Measurements from ENCODE around the gene ZNF74. TPM values are rescaled to one million over a fixed set of nuclear protein-coding genes. Genes with fewer than 3 reads are reported as not detected.

ZNF74 gene
- total and polyA plus RNA-seq, 3 experiments from 2014 or later, result 12.3 to 15.3 (median 13.0) TPM

GRCh38 chr22:20434773-20435172 is 40.8 kb downstream of the ZNF74 start:
- peaks cover 32% of the 10 kb centered on the region for H3K4me1 ChIP-seq (ENCODE audit: insufficient read depth, low read length)
- ChIA-PET CTCF (interaction anchor here (0.7 to 1.4 kb wide), 4 partner anchors 16 to 22 kb away, joined by 3 read pairs; no protein-coding TSS in a partner anchor), POLR2A (interaction anchor here (0.7 to 2.3 kb wide), 2 partner anchors 20 to 29 kb away, joined by 3 to 5 read pairs; no protein-coding TSS in a partner anchor)
- no peaks in the 10 kb centered on the region for H3K9me3 ChIP-seq (ENCODE audit: low read length)
- Mint-ChIP-seq H3K4me3 (peak overlapping the region in 3 of 7 donors; percentile 8 to 32 (median 29)), H3K27me3 (peaks cover 35 to 44% of the 10 kb centered on the region in 2 donors), H3K9me3 (no peaks in the 10 kb centered on the region), H3K36me3 (peaks cover 0 to 3% (median 0%) of the 10 kb centered on the region in 3 donors), H3K4me1 (peaks cover 15 to 45% (median 19%) of the 10 kb centered on the region in 3 donors), H3K27ac (peak overlapping the region in 1 of 8 donors; percentile 36)
- H3K4me3 ChIP-seq (ENCODE audit: low read length), result no peak overlapping the region
- H3K27me3 ChIP-seq (ENCODE audit: insufficient read depth, low read length, poor library complexity, severe bottlenecking), result peaks cover 35% of the 10 kb centered on the region
- H3K27ac ChIP-seq (ENCODE audit: low read depth, low read length), result no peak overlapping the region
- DNase-seq, result peak in 1 of 5 donors; percentile 4
- H3K36me3 ChIP-seq (ENCODE audit: insufficient read depth, low read length), result no peaks in the 10 kb centered on the region

DNA sequence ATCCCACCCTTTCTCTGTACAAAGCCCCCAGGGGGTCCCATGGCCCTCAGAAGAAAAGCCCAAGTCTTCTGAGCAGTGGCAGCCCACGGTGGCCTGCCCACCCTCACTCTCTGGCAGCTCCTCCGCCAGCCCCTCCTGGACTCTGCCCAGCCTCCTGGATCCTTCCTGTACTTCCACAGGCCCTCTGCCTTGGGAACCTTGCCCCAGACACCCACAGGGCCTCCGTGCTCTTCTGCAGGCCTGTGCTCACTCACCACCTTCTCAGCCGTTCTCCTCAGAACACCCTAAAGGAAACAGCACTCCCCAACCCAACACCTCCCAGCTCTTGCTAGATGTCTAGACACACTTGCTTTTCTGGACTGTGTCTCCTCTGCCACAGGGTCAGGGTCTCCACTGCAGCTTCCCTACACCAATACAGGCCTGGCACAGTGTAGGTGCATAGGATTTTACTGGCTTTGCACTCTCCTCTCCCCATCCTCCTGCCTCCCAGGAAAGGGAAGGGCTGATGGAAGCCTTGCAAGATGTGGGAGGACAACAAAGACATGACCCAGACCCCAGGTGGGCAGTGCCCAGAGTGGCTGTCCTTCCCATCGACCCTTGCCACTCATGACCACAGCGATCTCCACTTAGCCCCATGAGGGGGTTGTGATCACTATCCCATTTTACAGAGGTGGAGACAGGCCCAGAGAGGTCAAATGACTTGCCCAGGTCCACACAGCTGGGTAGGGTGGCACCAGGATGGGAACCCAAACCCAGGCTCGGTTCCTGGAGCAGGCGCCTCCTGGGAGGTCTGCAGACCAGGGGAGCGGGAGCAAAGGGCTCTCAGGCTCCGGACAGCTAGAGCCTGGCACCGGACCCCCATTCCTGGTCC is 41.7 kb downstream of the ZNF74 start:
- Histone ChIP-seq H3K9me3 (ENCODE audit: low read length) (no peaks in the 10 kb centered on the region), H3K27ac (ENCODE audit: low read depth, low read length) (no peak overlapping the region), H3K4me3 (ENCODE audit: low read length) (no peak overlapping the region), H3K27me3 (ENCODE audit: insufficient read depth, low read length, poor library complexity, severe bottlenecking) (peaks cover 35% of the 10 kb centered on the region), H3K4me1 (ENCODE audit: insufficient read depth, low read length) (peaks cover 23% of the 10 kb centered on the region), H3K36me3 (ENCODE audit: insufficient read depth, low read length) (no peaks in the 10 kb centered on the region)
- Mint-ChIP-seq H3K36me3 (peaks cover 0 to 3% (median 2%) of the 10 kb centered on the region in 3 donors), H3K4me1 (peaks cover 11 to 36% (median 13%) of the 10 kb centered on the region in 3 donors), H3K27me3 (peaks cover 35 to 44% of the 10 kb centered on the region in 2 donors), H3K27ac (peak overlapping the region in 2 of 8 donors; percentile 16 to 36), H3K4me3 (peak overlapping the region; percentile 19 to 65 (median 52)), H3K9me3 (no peaks in the 10 kb centered on the region)
- DNase-seq, result peak in 1 of 5 donors; percentile 46
- CTCF ChIA-PET, result interaction anchor here (0.6 to 1.4 kb wide), 5 partner anchors 17 to 368 kb away, joined by 3 to 4 read pairs (median 3); no protein-coding TSS in a partner anchor
- POLR2A ChIA-PET, result no interaction called here

- Histone ChIP-seq H3K27me3 (ENCODE audit: insufficient read depth, low read length, poor library complexity, severe bottlenecking) (peaks cover 35% of the 10 kb centered on the region), H3K4me1 (ENCODE audit: insufficient read depth, low read length) (peaks cover 16% of the 10 kb centered on the region), H3K9me3 (ENCODE audit: low read length) (no peaks in the 10 kb centered on the region), H3K36me3 (ENCODE audit: insufficient read depth, low read length) (no peaks in the 10 kb centered on the region), H3K27ac (ENCODE audit: low read depth, low read length) (no peak overlapping the region), H3K4me3 (ENCODE audit: low read length) (no peak overlapping the region)
- peaks cover 11 to 32% (median 13%) of the 10 kb centered on the region in 3 donors for H3K4me1 Mint-ChIP-seq
- DNase-seq, result peak in 1 of 5 donors; percentile 37
- peaks cover 0 to 3% (median 3%) of the 10 kb centered on the region in 3 donors for H3K36me3 Mint-ChIP-seq
- H3K4me3 Mint-ChIP-seq, result peak overlapping the region; percentile 72 to 89 (median 83)
- ChIA-PET CTCF (interaction anchor here (1.1 to 1.3 kb wide), 2 partner anchors 20 to 27 kb away, joined by 3 to 4 read pairs; no protein-coding TSS in a partner anchor), POLR2A (no interaction called here)
- H3K9me3 Mint-ChIP-seq, result no peaks in the 10 kb centered on the region
- peaks cover 35 to 44% of the 10 kb centered on the region in 2 donors for H3K27me3 Mint-ChIP-seq
- peak overlapping the region in 1 of 8 donors; percentile 30 for H3K27ac Mint-ChIP-seq
Measured at GRCh38 chr22:20436307-20436767, 42.4 kb downstream of the ZNF74 start.

DNA sequence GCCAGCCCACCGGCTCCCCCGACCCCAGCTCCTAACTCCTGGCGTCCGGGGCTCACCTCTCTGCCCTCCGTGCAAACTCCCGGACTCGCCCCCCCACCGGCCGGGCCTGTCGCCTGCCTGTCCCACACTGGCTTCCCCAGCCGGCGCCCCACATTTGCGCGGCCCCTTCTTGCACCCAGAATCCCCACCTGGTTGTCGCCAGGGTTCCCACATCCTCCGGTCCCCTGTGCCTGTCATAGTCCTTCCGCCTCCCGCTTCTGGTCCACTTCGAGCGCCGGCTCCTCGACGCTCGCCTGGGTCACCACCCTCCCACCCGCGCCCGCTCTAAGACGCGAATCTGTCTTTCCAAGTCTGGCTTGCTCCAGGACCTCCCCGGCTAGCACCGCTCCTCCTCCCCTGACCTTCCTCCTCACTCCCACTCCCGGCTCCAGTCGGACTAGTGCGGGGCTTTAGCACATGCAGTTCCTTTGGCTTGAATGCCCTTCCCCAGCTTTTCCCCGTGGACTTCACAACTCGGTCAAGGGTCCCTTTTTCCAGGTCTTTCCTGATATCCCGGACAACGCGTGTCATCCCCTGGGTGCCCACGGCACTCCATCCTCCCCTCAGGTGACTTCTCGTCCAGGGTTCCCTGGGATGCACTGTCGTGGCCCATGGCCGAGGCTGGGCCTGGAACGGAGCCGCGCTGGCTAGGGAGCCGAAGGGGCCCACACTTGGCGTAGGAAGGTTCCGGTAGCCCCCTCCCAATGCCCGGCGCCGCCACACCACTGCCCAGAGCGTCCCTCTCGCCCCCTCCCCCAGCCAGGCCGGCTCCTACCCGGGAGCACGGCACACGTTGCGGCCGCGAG is 43.0 kb downstream of the ZNF74 start:
- ChIA-PET CTCF (interaction anchor here (1.1 to 1.3 kb wide), 2 partner anchors 19 to 26 kb away, joined by 3 to 4 read pairs; no protein-coding TSS in a partner anchor), POLR2A (no interaction called here)
- Histone ChIP-seq H3K27ac (ENCODE audit: low read depth, low read length) (no peak overlapping the region), H3K9me3 (ENCODE audit: low read length) (no peaks in the 10 kb centered on the region), H3K4me1 (ENCODE audit: insufficient read depth, low read length) (peaks cover 13% of the 10 kb centered on the region), H3K36me3 (ENCODE audit: insufficient read depth, low read length) (no peaks in the 10 kb centered on the region), H3K27me3 (ENCODE audit: insufficient read depth, low read length, poor library complexity, severe bottlenecking) (peaks cover 35% of the 10 kb centered on the region), H3K4me3 (ENCODE audit: low read length) (peak overlapping the region; percentile 27)
- peak in 1 of 5 donors; percentile 47 for DNase-seq
- Mint-ChIP-seq H3K36me3 (peaks cover 0 to 3% (median 3%) of the 10 kb centered on the region in 3 donors), H3K27me3 (peaks cover 35 to 42% of the 10 kb centered on the region in 2 donors), H3K4me1 (peaks cover 11 to 26% (median 13%) of the 10 kb centered on the region in 3 donors), H3K27ac (peak overlapping the region in 4 of 8 donors; percentile 28 to 79 (median 52)), H3K9me3 (no peaks in the 10 kb centered on the region), H3K4me3 (peak overlapping the region; percentile 72 to 89 (median 83))

GRCh38 chr22:20437613-20438426 is 43.9 kb downstream of the ZNF74 start, which contains the start of gene SCARF2:
Gene SCARF2 (minus strand): TSS chr22:20437825. CDS start chr22:20437754, 71 bp downstream.
- peak in 1 of 5 donors; percentile 47 for DNase-seq
- H3K27ac Mint-ChIP-seq, result peak within 1 kb of the TSS in 4 of 8 donors; percentile 28 to 79 (median 52)
- POLR2A ChIA-PET, result no interaction called here
- CTCF ChIA-PET, result no interaction called here
- Histone ChIP-seq H3K9me3 (ENCODE audit: low read length) (no peaks in the 10 kb centered on the region), H3K4me3 (ENCODE audit: low read length) (peak within 1 kb of the TSS; percentile 27), H3K27me3 (ENCODE audit: insufficient read depth, low read length, poor library complexity, severe bottlenecking) (peaks cover 35% of the 10 kb centered on the region), H3K27ac (ENCODE audit: low read depth, low read length) (no peak within 1 kb of the TSS), H3K4me1 (ENCODE audit: insufficient read depth, low read length) (peaks cover 13% of the 10 kb centered on the region), H3K36me3 (ENCODE audit: insufficient read depth, low read length) (no peaks in the 10 kb centered on the region)
- H3K36me3 Mint-ChIP-seq, result peaks cover 2 to 11% (median 3%) of the 10 kb centered on the region in 3 donors
- no peaks in the 10 kb centered on the region for H3K9me3 Mint-ChIP-seq
- peaks cover 35 to 36% of the 10 kb centered on the region in 2 donors for H3K27me3 Mint-ChIP-seq
- peak within 1 kb of the TSS; percentile 72 to 89 (median 83) for H3K4me3 Mint-ChIP-seq
- peaks cover 11 to 20% (median 13%) of the 10 kb centered on the region in 3 donors for H3K4me1 Mint-ChIP-seq

GRCh38 chr22:20438427-20438677 is 44.4 kb downstream of the ZNF74 start:
- peaks cover 35% of the 10 kb centered on the region for H3K27me3 ChIP-seq (ENCODE audit: insufficient read depth, low read length, poor library complexity, severe bottlenecking)
- peak overlapping the region in 2 of 8 donors; percentile 5 to 22 for H3K27ac Mint-ChIP-seq

More at GRCh38 chr22:20438427-20438677, 44.4 kb downstream of the ZNF74 start:
- CTCF ChIA-PET, result no interaction called here
- no peaks in the 10 kb centered on the region for H3K36me3 ChIP-seq (ENCODE audit: insufficient read depth, low read length)
- peaks cover 13% of the 10 kb centered on the region for H3K4me1 ChIP-seq (ENCODE audit: insufficient read depth, low read length)
- peaks cover 11 to 20% (median 13%) of the 10 kb centered on the region in 3 donors for H3K4me1 Mint-ChIP-seq
- DNase-seq, result no peak
- H3K9me3 ChIP-seq (ENCODE audit: low read length), result no peaks in the 10 kb centered on the region
- peaks cover 33 to 34% of the 10 kb centered on the region in 2 donors for H3K27me3 Mint-ChIP-seq
- no peak overlapping the region for H3K4me3 ChIP-seq (ENCODE audit: low read length)
- peak overlapping the region; percentile 33 to 75 (median 45) for H3K4me3 Mint-ChIP-seq
- POLR2A ChIA-PET, result no interaction called here
- peaks cover 2 to 16% (median 3%) of the 10 kb centered on the region in 3 donors for H3K36me3 Mint-ChIP-seq
- no peak overlapping the region for H3K27ac ChIP-seq (ENCODE audit: low read depth, low read length)
- no peaks in the 10 kb centered on the region for H3K9me3 Mint-ChIP-seq

Measured in CD8-positive, alpha-beta memory T cell (primary cell).